HCEC 1CT (cell line): ENCODE results near the gene EIF3B.
"Not testable (repeated sequence)": the region's sequence is repeated elsewhere in the genome, so short reads cannot be mapped to it uniquely, and the experiment has no call there.

Source experiments
- DNase-seq: peaks from one replicate; pipeline ENCODE4 v3.0.0-alpha.2; 2017

EIF3B gene

DNA sequence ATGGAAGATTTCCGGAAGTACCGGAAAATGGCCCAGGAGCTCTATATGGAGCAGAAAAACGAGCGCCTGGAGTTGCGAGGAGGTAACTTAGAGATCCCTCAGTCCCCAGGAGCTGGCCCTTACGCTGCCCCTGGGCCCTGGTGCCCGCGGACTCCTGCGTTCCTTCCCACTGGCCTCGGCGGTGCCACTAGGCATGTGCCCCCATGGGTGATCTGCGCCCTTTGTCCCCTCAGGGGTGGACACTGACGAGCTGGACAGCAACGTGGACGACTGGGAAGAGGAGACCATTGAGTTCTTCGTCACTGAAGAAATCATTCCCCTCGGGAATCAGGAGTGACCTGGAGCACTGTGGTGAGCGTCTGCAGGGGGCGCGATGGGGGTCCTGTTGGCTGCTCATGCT is 24.5 kb downstream of the EIF3B start:
- no peak for DNase-seq

DNA sequence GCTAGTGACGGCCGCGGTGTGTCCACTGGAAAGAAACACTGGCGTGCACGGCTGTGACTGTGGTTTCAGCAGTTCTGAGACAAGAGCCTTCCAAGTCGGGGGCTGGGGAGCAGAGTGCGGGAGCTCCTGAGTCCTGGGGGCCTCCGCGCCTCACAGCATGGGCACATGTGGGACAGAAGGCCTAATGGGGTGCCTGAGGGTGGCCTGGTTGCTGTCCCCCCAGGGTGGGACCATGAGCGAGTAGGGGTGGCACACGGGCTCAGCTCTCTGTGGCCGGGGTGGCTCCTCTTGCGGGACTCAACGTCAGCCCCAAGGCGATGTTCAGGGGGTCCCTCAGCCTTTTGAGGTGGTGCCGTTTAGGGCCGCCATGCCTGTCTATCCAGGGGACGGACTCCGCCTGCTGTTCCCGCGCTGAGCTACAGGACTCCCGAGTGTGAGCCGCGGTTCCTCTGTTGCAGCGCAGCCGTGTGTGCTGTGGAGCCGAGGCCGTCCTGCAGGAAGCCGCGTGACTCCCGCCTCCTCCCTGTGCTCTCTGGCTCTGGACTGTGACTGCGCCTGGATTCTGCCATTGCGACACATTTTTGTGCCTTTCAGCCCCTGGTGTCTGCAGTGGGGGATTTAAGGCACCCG is 25.3 kb downstream of the EIF3B start:
- DNase-seq = no peak

DNA sequence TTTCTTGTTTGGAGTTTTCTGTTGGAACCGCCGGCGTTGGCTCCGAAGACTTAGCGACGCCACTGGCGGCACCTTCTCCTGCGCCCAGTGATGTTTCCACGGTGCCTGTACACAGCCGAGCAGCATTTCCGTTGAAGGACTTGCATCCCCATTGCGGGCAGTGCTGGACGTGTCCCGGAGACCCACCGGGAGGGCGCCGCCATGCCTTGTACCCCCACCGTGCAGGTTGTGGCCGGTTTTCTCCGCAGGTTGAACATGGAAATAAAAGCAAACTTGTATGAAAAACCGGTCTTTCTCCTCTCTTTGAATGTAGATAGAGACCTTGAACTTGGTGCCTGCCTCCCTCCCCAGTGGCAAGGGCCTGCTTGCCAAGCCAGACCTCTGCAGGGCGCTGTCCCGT is 25.8 kb downstream of the EIF3B start:
- DNase-seq = no peak

DNA sequence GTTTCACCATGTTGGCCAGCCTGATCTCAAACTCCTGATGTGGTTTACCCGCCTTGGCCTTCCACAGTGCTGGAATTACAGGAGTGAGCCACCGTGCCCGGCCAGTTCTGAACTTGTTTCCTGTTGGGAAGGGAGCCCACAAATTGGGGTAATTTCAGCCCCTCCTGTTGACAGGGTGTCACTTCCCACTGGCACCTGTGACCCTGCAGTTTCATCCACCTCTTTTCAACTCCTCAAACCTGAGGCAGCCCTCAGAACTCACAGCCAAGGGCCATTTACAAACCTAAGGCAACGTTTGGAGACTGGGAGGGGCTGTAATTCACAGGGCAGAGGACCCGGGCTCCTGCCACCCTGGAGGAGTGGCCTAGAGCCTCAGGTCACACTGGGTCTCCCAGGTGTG is 26.6 kb downstream of the EIF3B start:
- no peak for DNase-seq

DNA sequence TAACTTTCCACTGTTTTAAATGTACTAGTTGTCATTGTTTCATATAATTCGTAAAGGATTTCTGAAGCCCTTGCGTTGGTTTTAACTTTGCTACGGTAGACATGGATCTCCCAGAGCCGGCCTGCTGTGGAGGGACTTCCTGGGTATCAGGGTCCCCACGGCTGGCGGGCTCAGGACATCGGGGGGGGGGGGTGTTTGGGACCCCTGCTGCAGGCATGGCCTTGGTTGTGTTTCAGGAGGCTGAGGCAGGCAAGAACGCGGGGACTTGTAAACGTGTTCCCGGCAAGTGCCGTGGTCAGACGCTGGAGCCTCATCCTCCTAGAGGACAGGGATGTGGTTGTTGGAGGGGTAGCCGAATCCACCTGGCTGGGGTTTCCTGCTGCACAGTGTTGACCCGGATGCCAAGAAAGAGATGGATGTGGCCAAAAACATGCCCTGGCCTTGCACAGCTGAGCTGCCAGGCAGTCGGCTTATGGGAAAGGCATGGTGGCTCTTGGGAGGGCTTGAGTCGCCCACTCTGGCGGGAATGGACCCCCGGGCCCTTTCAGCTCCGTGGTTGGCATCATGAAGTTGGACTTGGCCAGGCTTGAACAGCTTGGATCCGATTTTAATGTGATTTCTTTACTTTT is 27.4 kb downstream of the EIF3B start:
- no peak for DNase-seq

DNA sequence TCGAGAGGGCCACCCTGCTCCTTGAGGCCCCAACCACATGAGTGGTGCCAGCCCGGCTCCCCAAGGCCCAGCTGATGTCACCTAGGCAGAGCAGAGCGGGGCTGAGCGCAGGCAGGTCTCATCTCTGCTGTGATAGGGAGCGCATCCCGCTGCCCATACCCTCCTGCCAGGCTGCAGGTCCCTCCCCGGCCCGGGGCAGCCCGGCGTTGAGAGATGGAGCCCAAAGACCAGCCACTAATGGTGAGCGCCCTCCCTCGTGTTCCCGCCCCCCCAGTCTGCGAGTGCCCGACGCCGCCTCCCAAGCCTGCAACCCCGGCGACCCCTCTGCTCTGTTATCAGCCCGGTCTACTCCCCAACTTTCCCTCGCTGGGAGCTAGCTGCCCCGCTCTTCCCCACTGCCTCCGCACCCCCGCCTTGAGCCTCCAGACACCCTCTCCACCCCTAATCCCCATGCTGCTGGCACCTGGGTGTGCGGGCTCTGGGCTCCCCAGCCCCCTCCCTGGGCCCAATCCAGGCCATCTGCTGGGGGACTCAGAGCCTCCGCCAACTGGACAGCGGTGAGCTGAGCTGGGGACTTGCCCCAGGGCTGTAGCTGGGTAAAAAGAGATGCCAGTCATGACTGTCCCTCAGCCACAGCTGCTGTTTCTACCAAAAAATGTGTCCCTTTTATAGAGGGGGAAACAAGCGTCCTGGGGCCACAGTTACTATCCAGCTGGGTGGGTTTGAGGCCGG is 29.1 kb downstream of the EIF3B start:
- DNase-seq = no peak

DNA sequence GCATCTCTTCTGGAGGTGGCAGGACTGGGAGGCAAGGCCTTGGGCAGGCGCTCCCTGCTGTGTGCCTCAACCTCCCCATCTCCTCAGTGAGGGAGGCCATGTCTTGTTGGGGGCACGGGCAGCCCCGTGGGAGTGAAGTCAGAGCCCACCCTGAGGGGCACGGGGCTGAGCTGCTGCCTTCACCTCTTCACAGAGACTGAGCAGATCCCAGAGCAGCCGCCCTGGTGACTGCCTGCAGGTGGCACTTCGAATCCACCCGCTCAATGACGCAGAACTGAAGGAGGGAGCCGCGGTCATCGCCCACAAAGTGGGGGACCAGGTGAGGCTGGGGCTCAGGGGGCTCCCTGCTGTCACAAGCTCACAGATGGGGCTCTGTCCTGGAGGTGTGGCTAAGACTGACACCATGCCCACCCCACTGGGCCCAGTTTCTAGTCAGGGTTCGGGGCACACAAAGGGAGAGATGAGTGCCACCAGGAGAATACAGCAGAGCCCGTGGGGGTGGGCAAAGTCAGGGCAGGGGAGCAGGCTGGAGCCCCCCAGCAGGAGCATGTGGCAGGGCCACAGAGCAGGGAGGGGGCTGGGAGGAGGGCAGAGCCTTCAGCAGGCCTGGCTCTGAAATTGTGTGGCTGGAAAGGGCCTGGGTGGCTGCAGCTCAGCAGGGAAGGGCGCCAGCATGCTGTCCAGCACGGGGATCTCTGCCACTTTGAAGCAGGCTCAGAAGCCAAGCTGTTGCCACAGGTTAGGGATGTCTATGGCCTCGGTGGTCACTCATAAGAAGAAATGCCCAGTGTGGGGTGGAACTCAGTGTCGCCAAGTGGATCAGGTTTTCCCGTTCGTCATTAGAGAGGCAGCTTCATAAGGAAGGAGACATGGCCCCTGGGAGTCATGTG is 30.0 kb downstream of the EIF3B start:
- no peak for DNase-seq

DNA sequence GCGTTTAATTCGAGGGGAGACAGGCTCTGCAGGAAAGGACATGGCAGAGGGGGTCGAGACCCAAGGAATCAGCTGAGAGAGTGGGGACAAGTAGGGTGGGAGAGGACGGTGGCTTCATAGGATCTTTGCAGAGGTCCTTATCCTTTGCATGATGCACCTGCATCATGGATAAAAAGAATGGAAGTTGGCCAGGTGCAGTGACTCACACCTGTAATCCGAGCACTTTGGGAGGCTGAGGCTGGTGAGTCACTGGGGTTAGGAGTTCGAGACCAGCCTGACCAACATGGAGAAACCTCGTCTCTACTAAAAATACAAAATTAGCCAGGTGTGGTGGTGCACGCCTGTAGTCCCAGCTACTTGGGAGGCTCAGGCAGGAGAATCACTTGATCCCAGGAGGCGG is 31.5 kb downstream of the EIF3B start:
- peak; percentile 18 for DNase-seq

DNA sequence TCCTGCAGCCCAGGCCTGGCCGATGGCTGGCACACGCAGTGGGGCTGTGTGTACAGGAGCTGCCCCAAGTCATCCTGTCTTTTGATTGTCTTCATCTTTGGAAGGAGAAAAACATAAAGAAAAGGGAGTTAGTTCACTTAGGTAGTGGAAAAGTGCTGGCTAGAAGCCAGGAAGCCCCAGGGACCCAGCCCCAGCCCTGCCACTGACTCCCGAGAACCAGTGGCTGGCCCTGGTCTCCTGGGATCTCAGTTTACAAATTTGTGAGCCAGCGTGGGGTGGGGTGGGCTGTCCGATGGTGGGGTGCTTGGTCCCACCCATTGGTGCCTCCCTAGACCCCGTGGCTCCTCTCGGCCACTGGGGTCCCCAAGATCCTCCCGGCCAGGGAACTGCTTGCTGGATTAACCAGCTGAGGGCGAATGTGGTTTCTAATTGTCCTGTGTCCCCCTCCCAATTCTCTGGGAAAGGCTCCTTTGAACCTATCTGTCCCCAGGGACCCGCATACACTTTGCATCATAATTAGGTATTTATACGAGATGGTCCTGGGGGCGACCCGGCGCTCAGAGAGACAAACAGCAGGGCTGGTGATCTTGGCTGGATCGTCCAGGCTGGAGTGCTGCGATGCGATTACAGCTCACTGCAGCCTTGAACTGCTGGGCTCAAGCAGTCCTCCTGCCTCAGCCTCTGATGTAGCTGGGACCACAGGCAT is 32.5 kb downstream of the EIF3B start:
- no peak for DNase-seq

DNA sequence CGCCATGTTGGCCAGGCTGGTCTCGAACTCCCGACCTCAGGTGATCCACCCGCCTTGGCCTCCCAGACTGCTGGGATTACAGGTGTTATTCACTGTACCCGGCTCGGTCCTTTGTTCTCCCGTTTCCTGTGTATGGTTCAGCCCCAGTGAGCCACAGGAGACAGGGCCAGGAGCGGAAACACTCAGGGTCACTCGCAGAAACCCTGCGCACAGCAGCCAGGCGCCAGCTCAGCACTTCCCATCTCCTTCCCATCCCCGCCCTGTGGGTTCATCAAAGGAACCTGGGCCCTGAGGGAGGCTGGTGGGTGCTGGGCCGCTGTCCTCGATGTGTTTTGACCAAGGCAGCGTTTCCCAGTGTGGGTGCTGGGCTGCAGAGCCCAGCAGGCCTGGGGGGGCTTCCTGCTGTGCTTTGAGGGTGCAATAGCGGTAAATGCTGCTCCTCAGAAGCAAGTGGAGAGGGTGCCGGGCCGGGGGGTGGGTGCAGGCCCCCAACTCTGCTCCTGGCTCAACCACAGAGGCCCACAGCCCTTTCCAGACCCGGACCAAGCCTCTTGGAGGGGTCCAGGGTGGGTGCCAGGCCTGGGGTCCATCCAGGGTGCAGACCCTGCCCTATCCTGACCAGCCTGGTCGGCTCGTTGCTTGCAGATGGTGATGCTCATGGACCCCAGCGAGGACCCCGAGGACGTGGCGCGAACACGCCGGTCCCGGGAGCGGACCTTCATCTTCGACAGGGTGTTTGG is 33.4 kb downstream of the EIF3B start:
- no peak for DNase-seq

DNA sequence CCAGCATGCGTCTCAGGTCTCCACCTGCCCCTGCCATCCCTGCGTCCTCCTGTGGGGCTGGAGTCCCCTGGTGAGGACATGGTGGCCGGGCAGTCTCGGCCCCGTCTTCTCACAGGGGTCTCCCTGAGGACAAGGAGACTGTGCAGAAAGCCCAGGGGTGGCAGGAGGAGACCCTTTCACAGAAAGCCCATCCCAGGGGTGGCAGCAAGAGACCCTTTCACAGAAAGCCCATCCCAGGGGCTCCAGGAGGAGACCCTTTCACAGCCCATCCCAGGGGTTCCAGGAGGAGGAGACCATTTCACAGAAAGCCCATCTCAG is 34.0 kb downstream of the EIF3B start:
- DNase-seq = no peak

DNA sequence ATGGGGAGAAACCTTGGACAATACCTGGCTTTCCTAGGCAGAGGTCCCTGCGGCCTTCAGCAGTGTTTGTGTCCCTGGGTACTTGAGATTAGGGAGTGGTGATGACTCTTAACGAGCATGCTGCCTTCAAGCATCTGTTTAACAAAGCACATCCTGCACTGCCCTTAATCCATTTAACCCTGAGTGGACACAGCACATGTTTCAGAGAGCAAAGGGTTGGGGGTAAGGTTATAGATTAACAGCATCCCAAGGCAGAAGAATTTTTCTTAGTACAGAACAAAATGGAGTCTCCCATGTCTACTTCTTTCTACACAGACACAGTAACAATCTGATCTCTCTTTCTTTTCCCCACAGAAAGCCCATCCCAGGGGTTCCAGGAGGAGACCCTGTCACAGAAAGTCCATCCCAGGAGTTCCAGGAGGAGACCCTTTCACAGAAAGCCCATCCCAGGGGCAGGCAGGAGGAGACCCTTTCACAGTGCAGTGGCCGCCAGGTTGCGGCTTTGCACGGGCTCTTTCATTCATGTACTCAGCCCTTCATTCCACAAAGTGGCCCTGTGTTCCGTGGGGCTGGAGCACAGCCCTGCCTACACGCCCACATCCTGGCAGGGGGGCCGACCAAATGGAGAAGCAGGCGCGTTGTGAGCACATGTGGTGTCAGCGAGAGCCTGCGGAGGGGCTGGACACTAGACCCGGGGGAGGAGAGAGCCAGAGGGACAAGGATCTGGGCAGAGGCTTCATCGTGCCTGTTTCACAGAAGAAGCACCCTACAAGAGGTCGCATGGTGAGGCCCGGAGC is 35.6 kb downstream of the EIF3B start:
- DNase-seq = not testable (repeated sequence)

DNA sequence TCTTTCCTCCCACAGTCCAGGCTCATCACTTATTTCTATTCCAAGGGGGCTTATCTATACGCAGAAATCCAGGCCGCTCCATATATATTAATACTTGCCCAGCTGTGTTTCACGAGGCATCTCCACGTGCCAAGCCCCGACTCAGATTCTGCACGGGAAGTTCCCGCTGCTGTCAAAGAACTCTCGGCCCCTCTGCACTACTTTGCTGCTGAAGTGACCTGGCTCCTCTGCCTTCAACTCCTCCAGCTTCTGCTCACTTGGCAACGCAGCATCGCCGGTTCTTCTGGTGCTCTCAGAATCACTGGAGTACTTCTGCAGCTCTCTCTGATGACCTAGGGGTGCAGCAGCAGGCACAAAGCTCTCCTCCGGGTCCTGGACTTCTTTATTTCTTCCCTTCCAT is 39.1 kb downstream of the EIF3B start:
- DNase-seq = no peak

DNA sequence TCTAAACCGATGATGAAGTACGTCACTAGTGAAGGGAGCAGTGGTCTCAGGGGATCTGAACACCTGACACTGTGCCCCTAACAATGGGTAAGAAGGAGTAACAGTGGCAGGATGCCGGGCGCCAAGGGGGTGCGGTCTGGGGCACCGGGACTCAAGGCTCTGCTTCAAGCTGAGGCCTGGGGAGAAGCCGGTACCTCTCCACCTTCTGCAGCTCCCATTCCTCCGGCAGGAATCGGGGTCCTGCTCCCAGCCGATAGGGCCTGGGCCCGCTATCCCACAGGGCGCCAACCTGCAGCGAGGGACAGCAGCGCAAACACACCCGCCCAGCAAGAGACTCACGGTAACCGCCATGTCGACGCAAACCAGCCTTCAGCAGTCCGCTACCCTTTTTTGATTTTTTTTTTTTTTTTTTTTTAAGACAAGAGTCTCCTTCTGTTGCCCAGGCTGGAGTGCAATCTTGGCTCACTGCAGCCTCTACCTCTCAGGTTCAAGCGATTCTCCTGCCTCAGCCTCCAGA is 40.0 kb downstream of the EIF3B start:
- no peak for DNase-seq

DNA sequence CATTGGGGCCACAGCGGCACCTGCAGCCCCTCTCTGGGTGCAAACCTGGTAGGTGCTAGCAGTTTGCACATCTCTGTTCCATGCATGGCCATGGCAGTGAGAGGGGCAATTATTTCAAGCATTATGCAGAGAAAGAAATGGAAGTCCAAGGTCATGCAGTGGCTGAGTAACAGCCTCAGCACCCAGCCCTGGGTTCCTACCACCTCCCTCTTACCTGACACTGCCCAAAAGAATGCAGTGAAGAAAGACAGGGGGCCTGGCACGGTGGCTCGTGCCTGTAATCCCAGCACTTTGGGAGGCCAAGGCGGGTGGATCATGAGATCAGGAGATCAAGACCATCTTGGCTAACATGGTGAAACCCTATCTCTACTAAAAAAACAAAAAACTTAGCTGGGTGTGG is 43.9 kb downstream of the EIF3B start:
- no peak for DNase-seq

DNA sequence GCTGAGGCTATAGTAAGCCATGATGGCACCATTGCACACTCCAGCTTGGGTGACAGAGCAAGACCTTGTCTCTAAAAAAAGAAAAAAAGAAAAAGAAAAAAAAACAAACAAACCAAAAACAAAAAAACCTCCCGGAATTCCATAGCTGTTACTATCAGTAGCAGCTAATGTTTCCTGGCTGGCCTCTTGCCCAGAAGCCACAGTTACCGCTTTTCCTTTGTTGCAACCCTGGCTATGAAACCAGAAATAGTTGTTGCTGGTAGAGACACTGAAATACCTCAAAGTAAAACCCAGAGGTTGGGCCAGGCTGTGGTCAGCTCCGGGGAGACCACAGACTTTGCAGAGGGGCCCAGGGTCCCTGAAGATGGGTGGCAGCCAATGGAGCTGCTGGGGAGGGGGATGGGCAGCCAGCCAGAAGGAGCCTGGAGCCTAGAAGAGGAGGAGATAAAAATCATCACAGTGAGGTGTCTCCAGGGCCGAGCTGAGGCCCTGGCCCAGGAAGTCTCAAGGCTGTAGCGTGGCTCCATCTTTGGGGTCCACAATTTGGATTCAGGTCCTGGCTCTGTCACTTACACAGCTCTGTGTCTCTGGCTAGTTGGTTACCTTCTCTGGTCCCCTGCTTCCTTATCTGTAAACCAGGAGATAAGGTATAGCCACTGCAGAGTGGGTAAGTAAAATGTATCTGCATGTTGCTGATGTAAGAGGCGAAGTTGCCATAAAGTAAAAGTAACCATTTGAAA is 45.4 kb downstream of the EIF3B start:
- peak; percentile 88 for DNase-seq

DNA sequence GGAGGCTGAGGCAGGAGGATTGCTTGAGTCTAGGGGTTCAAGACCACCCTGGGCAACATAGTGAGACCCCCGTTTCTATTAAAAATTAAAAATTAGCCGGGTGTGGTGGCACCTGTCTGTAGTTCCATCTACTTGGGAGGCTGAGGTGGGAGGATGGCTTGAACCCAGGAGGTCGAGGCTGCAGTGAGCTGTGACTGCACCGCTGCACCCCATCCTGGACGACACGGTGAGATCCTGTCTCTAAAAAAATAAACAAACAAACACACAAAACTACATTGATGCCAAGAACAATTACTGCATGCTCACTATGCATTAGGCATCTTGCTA is 48.0 kb downstream of the EIF3B start:
- DNase-seq = no peak

DNA sequence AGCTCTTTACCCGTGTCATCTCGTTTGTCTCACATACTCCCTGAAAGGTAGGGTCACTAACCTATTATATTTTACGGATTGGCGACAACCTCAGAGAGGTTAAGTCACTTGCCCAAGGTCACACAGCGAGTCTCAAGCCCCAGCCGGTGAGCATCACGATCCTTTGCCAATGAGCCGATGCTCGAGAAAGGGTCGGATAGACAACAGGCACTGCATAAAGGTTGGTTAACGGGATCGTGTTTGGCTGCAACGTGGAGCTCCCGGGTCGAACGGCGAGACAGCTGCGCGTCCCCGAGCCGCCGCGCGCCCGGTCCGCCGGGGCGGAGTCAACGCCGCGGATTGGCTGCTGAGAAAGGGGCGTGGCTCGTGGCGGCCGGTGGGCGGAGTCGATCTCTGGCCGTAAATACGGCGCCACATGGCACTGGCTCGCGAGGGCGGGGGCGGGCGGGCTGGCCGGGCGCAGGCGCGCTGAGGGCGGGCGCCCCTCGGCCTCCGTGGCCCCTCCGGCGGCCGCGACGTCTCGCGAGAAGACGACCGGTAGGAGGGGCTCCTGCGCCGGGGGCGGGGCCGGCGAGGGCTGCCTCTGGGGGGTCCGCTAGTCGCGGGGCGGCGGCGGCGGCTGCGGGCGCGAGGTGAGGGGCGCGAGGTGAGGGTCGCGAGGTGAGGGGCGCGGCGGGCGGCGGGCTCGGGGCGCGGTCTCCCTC is 48.5 kb downstream of the EIF3B start, which contains the start of gene CHST12:
Gene CHST12 (plus strand): TSS at position 598 of the 704 bp plus-strand sequence. CDS start 29,029 bp downstream, outside the sequence.
- peak; percentile 93 for DNase-seq
